Endothelial cell of umbilical vein (primary cell): ENCODE results near the gene IRF3. TPM values are rescaled to one million over a fixed set of nuclear protein-coding genes. Genes with fewer than 3 reads are reported as not detected.

Experiments used
- BruUV-seq: library from RNA; stranded (reverse); fragments of 400-500 nt; replicated peaks from 2 replicates; lab custom pipeline; 2021; lab: Mats Ljungman, UMichigan
- CTCF ChIA-PET: fragments of 300-600, 350-600 bp; sonication (Branson Sonifier 250); formaldehyde crosslinking; loops from one replicate; lab custom pipeline; 2021; ENCODE audit warnings: antibody characterized with exemption, inconsistent platforms; lab: Charles Lee
- POLR2A ChIA-PET: fragments of 300-600, 350-600 bp; sonication (Branson Sonifier 250); formaldehyde crosslinking; loops from one replicate; lab custom pipeline; 2021; ENCODE audit warnings: antibody characterized with exemption, inconsistent platforms; lab: Charles Lee
- DNase-seq: peaks from one replicate; pipeline ENCODE4 v3.0.0-alpha.2; 2011; ENCODE audit warnings: low read depth, low spot score
- FAIRE-seq: peaks from 2 replicates; lab custom pipeline; 2011; peaks lifted over from hg19 to GRCh38; lab: Jason Lieb, UNC
- H2AFZ ChIP-seq: 2 replicates; pipeline ENCODE4 v1.6.0; 2012; ENCODE audit warnings: low read depth, low read length, control low read depth, inconsistent platforms
- H3K27ac ChIP-seq: 2 replicates; pipeline ENCODE4 v1.5.1; 2011; ENCODE audit warnings: low read depth, mild to moderate bottlenecking, control low read depth, low read length, moderate library complexity; ENCODE audit not compliant: insufficient read depth
- H3K27me3 ChIP-seq, 2 experiments: 2 replicates each; pipeline versions ENCODE4 v1.6.0 to v1.6.1; 2011; ENCODE audit warnings: low read length in 2 of 2, mixed read lengths in 1 of 2; ENCODE audit not compliant: control insufficient read depth in 2 of 2, insufficient read depth in 2 of 2
- H3K36me3 ChIP-seq, 2 experiments: 2 replicates in 1 of 2; 3 replicates in 1 of 2; pipeline ENCODE4 v1.5.1; 2011; ENCODE audit warnings: low read length in 2 of 2, mild to moderate bottlenecking in 1 of 2, moderate library complexity in 1 of 2; ENCODE audit not compliant: control insufficient read depth in 2 of 2, insufficient read depth in 2 of 2; ENCODE audit errors: extremely low read depth in 1 of 2
- H3K4me1 ChIP-seq: 3 replicates; pipeline ENCODE4 v1.5.1; 2011; ENCODE audit warnings: mild to moderate bottlenecking, low read length; ENCODE audit not compliant: control insufficient read depth, insufficient read depth; ENCODE audit errors: extremely low read depth
- H3K4me2 ChIP-seq: 2 replicates; pipeline ENCODE4 v1.6.1; 2011; ENCODE audit warnings: low read length, control low read depth, mixed read lengths; ENCODE audit not compliant: insufficient read depth
- H3K4me3 ChIP-seq, 3 experiments: fragments of 200-600 bp in 1 of 3; sonication (generic), shearing (Covaris generic) in 1 of 3; replicated peaks in 1 of 3; 2 replicates each; pipeline ENCODE4 v1.5.1; 2011 to 2016; ENCODE audit warnings: control low read depth in 3 of 3, low read length in 3 of 3, mild to moderate bottlenecking in 2 of 3, inconsistent platforms in 1 of 3, low read depth in 1 of 3, moderate library complexity in 1 of 3; ENCODE audit not compliant: insufficient read depth in 1 of 3
- H3K79me2 ChIP-seq: 2 replicates; pipeline ENCODE4 v1.6.0; 2012; ENCODE audit warnings: low read length, inconsistent platforms; ENCODE audit not compliant: control insufficient read depth, insufficient read depth
- H3K9ac ChIP-seq: replicated peaks from 2 replicates; pipeline ENCODE3; 2011; ENCODE audit warnings: low read length, control low read depth; ENCODE audit not compliant: insufficient read depth; ENCODE audit errors: extremely low read depth
- H3K9me1 ChIP-seq: replicated peaks from 3 replicates; pipeline ENCODE4 v1.6.0; 2011; ENCODE audit warnings: mild to moderate bottlenecking, low read length; ENCODE audit not compliant: control insufficient read depth, insufficient read depth; ENCODE audit errors: extremely low read depth
- H3K9me3 ChIP-seq: replicated peaks from 2 replicates; pipeline ENCODE4 v1.5.1; 2012; ENCODE audit warnings: low read length, inconsistent platforms; ENCODE audit not compliant: control insufficient read depth, insufficient read depth
- H4K20me1 ChIP-seq: replicated peaks from 2 replicates; pipeline ENCODE3; 2011; ENCODE audit warnings: mild to moderate bottlenecking, low read length; ENCODE audit not compliant: control insufficient read depth, insufficient read depth; ENCODE audit errors: extremely low read depth
- GATA2 ChIP-seq: IDR thresholded peaks from 2 replicates; pipeline ENCODE4 v1.7.0; 2011; ENCODE audit warnings: low read depth, mild to moderate bottlenecking, moderate library complexity, mixed read lengths, low read length; ENCODE audit not compliant: insufficient read length, insufficient read depth
- JUN ChIP-seq: IDR thresholded peaks from 2 replicates; pipeline ENCODE4 v1.6.1; 2011; ENCODE audit warnings: borderline replicate concordance, low read depth; ENCODE audit not compliant: insufficient read length, insufficient read depth
- POLR2A ChIP-seq: IDR thresholded peaks from 2 replicates; pipeline ENCODE4 v1.6.1; 2012; ENCODE audit warnings: low read depth, mild to moderate bottlenecking, control low read depth, low read length
- POLR2AphosphoS5 ChIP-seq: IDR thresholded peaks from 2 replicates; pipeline ENCODE4 v1.6.1; 2012; ENCODE audit warnings: low read depth, mild to moderate bottlenecking, control low read depth, low read length, moderate library complexity; ENCODE audit not compliant: insufficient read depth
- dilution Hi-C: fragments of 300-500 bp; cut with MboI; formaldehyde crosslinking; loops from one replicate; pipeline ENCODE4 v1.15.0; 2019; ENCODE audit warnings: low sequenced_read_pairs; ENCODE audit not compliant: extremely low pct_ligation_motif_present
- intact Hi-C: fragments of 100-400 bp; cut with micrococcal nuclease; formaldehyde crosslinking; loops from one replicate; pipeline ENCODE4 v1.10.0; 2022
- polyA plus RNA-seq, 4 experiments: library from polyadenylated mRNA; depleted of rRNA in 3 of 4; stranded (reverse) in 3 of 4; unstranded in 1 of 4; fragments of >200 nt; gene quantifications; 2 replicates each; pipeline versions ENCODE4 v1.2.1 to v1.2.3, GENCODE V29; 2011 to 2012; ENCODE audit warnings: missing spikeins in 1 of 4
- total RNA-seq: library from RNA; stranded (reverse); gene quantifications from 2 replicates; pipeline ENCODE4 v1.2.3, GENCODE V29; 2021
- TF ChIP-seq, protein P1 (sequence below): IDR thresholded peaks from 2 replicates; pipeline ENCODE4 v1.6.1; 2011; ENCODE audit not compliant: insufficient read depth, insufficient read length

IRF3 gene
- total and polyA plus RNA-seq, 2 donors (not counting 3 experiments of a cell fraction or from before 2014, with no cell fraction given) = 64.8 to 73.5 TPM

DNA sequence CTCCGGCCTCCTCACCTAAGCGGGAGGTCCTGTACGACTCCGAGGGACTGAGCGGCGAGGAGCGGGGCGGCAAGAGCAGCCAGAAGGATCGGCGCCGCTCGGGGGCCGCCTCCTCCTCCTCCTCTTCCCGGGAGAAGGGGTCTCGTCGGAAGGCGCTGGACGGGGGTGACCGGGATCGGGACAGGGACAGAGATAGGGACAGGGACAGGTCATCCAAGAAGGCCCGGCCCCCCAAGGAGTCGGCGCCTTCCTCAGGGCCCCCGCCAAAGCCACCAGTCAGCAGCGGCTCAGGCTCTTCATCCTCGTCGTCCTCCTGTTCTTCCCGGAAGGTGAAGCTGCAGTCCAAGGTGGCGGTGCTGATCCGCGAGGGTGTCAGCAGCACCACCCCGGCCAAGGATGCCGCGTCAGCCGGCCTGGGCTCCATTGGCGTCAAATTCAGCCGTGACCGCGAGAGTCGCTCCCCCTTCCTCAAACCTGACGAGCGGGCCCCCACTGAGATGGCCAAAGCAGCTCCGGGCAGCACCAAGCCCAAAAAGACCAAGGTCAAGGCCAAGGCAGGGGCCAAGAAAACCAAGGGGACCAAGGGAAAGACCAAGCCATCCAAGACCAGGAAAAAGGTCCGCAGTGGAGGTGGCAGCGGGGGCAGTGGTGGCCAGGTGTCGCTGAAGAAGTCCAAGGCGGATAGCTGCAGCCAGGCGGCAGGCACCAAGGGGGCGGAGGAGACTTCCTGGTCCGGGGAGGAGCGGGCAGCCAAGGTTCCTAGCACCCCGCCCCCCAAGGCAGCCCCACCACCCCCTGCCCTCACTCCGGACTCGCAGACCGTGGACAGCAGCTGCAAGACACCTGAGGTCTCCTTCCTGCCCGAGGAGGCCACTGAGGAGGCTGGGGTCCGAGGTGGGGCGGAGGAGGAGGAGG, 12.8 kb downstream of the IRF3 start:
- no peak overlapping the region for H3K9ac ChIP-seq
- no peaks in the 10 kb centered on the region for H3K9me3 ChIP-seq
- H3K9me1 ChIP-seq = no peaks in the 10 kb centered on the region
- no peak overlapping the region for H2AFZ ChIP-seq
- POLR2A ChIA-PET = no interaction called here
- no peak for FAIRE-seq
- no peak overlapping the region for H3K4me2 ChIP-seq
- CTCF ChIA-PET = no interaction called here
- peaks cover 3% of the 10 kb centered on the region for H3K79me2 ChIP-seq
- intact Hi-C loops (no loop called here), dilution Hi-C loops (no loop called here)
- H3K4me1 ChIP-seq = no peaks in the 10 kb centered on the region
- no peaks in the 10 kb centered on the region for H4K20me1 ChIP-seq
- H3K36me3 ChIP-seq = peaks cover 15 to 58% of the 10 kb centered on the region in 2 experiments
- DNase-seq = no peak
- H3K4me3 ChIP-seq = no peak overlapping the region
- H3K27ac ChIP-seq = no peak overlapping the region
- no peaks in the 10 kb centered on the region for H3K27me3 ChIP-seq
- no peak for TF ChIP-seq POLR2A
- TF ChIP-seq GATA2 = no peak
- TF ChIP-seq, protein P1, sequence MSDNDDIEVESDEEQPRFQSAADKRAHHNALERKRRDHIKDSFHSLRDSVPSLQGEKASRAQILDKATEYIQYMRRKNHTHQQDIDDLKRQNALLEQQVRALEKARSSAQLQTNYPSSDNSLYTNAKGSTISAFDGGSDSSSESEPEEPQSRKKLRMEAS = no peak
- TF ChIP-seq JUN = no peak
- TF ChIP-seq POLR2AphosphoS5 = no peak
- no TSS peak for BruUV-seq
